ENCODE data around the gene XXYLT1.

DNA sequence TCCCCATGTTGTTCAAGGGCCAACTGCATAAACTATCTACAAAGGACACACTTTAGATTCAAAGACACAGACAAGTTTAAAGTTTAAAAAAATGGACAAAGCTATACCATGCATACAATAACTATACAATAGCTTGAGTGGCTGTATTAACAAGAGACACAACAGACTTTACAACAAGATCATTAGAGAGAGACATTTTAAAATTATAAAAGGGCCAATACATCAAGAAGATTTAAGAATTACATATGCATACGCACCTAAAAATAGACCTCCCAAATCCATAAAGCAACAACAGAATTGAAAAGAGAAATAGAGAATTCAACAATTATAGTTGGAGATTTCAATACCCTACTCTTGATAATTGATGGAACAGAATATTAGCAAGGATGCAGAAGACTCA is 79.4 kb downstream of the XXYLT1 start:
- TF ChIP-seq, protein P1, sequence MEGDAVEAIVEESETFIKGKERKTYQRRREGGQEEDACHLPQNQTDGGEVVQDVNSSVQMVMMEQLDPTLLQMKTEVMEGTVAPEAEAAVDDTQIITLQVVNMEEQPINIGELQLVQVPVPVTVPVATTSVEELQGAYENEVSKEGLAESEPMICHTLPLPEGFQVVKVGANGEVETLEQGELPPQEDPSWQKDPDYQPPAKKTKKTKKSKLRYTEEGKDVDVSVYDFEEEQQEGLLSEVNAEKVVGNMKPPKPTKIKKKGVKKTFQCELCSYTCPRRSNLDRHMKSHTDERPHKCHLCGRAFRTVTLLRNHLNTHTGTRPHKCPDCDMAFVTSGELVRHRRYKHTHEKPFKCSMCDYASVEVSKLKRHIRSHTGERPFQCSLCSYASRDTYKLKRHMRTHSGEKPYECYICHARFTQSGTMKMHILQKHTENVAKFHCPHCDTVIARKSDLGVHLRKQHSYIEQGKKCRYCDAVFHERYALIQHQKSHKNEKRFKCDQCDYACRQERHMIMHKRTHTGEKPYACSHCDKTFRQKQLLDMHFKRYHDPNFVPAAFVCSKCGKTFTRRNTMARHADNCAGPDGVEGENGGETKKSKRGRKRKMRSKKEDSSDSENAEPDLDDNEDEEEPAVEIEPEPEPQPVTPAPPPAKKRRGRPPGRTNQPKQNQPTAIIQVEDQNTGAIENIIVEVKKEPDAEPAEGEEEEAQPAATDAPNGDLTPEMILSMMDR (IDR thresholded peaks at IDR 0.05; ENCODE audit: low read depth, low read length, poor library complexity, severe bottlenecking): no peak
- TF ChIP-seq EZH2phosphoT487 (IDR thresholded peaks at IDR 0.05; ENCODE audit: borderline replicate concordance, low read length): no peak

Measured in DOHH2 (cell line).